H9 (cell line): ENCODE measurements around the gene MYO1C. TPM values are rescaled to one million over a fixed set of nuclear protein-coding genes. Genes with fewer than 3 reads are reported as not detected.
"Not testable (repeated sequence)": the region's sequence is repeated elsewhere in the genome, so short reads cannot be mapped to it uniquely, and the experiment has no call there.

Experiments used
- DNase-seq: peaks from one replicate; pipeline ENCODE4 v3.0.0-alpha.2; 2017
- H2AFZ ChIP-seq: one replicate; pipeline ENCODE4 v1.6.1; 2013; ENCODE audit warnings: mild to moderate bottlenecking, low read length, control low read depth, moderate library complexity
- H2AK5ac ChIP-seq: 2 replicates; pipeline ENCODE4 v1.6.1; 2013; ENCODE audit warnings: low read length, control low read depth, mixed read lengths; ENCODE audit not compliant: insufficient read length
- H2BK120ac ChIP-seq: one replicate; pipeline ENCODE4 v1.6.1; 2013; ENCODE audit warnings: low read depth, mild to moderate bottlenecking, low read length, control low read depth, inconsistent platforms; ENCODE audit not compliant: poor library complexity, severe bottlenecking
- H2BK12ac ChIP-seq: 2 replicates; pipeline ENCODE4 v1.6.1; 2013; ENCODE audit warnings: low read length, control low read depth, mixed read lengths, low read depth; ENCODE audit not compliant: insufficient read length
- H2BK15ac ChIP-seq: 2 replicates; pipeline ENCODE4 v1.6.1; 2013; ENCODE audit warnings: low read depth, low read length, control low read depth
- H2BK20ac ChIP-seq: one replicate; pipeline ENCODE4 v1.6.1; 2013; ENCODE audit warnings: low read depth, mild to moderate bottlenecking, low read length, control low read depth, inconsistent platforms; ENCODE audit not compliant: poor library complexity, severe bottlenecking
- H2BK5ac ChIP-seq: 2 replicates; pipeline ENCODE4 v1.6.1; 2013; ENCODE audit warnings: low read length, control low read depth, mixed read lengths; ENCODE audit not compliant: insufficient read length
- H3K14ac ChIP-seq: 2 replicates; pipeline ENCODE4 v1.6.1; 2013; ENCODE audit warnings: low read length, control low read depth; ENCODE audit not compliant: insufficient read depth
- H3K18ac ChIP-seq: 2 replicates; pipeline ENCODE4 v1.6.1; 2013; ENCODE audit warnings: low read depth, mild to moderate bottlenecking, mixed read lengths, low read length, control low read depth; ENCODE audit not compliant: insufficient read length
- H3K23ac ChIP-seq: 2 replicates; pipeline ENCODE4 v1.6.1; 2013; ENCODE audit warnings: low read length, control low read depth, mixed read lengths, low read depth; ENCODE audit not compliant: insufficient read length
- H3K23me2 ChIP-seq: 2 replicates; pipeline ENCODE4 v1.6.1; 2013; ENCODE audit warnings: low read depth, mild to moderate bottlenecking, mixed read lengths, low read length, control low read depth; ENCODE audit not compliant: insufficient read length, poor library complexity, severe bottlenecking
- H3K27ac ChIP-seq: 2 replicates; pipeline ENCODE4 v1.5.1; 2013; ENCODE audit warnings: low read length, control low read depth, mixed read lengths, low read depth; ENCODE audit not compliant: insufficient read length
- H3K27me3 ChIP-seq: 2 replicates; pipeline ENCODE4 v1.6.1; 2013; ENCODE audit warnings: low read length, control low read depth, inconsistent platforms; ENCODE audit not compliant: insufficient read depth
- H3K4ac ChIP-seq: 2 replicates; pipeline ENCODE4 v1.6.1; 2013; ENCODE audit warnings: low read depth, mild to moderate bottlenecking, control low read depth, inconsistent platforms, low read length, moderate library complexity
- H3K4me1 ChIP-seq: 2 replicates; pipeline ENCODE4 v1.6.1; 2013; ENCODE audit warnings: low read length, control low read depth, inconsistent platforms; ENCODE audit not compliant: insufficient read depth
- H3K4me2 ChIP-seq: 2 replicates; pipeline ENCODE4 v1.6.1; 2013; ENCODE audit warnings: low read length, control low read depth, mixed read lengths; ENCODE audit not compliant: insufficient read length, insufficient read depth
- H3K56ac ChIP-seq: 2 replicates; pipeline ENCODE4 v1.6.1; 2013; ENCODE audit warnings: low read depth, mild to moderate bottlenecking, mixed read lengths, low read length, control low read depth; ENCODE audit not compliant: insufficient read length
- H3K79me1 ChIP-seq: 2 replicates; pipeline ENCODE4 v1.6.1; 2013; ENCODE audit warnings: low read depth, mild to moderate bottlenecking, moderate library complexity, low read length, control low read depth, inconsistent platforms; ENCODE audit not compliant: insufficient read depth, poor library complexity, severe bottlenecking
- H3K79me2 ChIP-seq: 2 replicates; pipeline ENCODE4 v1.6.1; 2013; ENCODE audit warnings: low read length, control low read depth, inconsistent platforms; ENCODE audit not compliant: insufficient read depth
- H3K9ac ChIP-seq: 2 replicates; pipeline ENCODE4 v1.6.1; 2013; ENCODE audit warnings: low read length, control low read depth, mixed read lengths; ENCODE audit not compliant: insufficient read length; ENCODE audit errors: extremely low read depth
- H3K9me3 ChIP-seq: one replicate; pipeline ENCODE4 v1.6.1; 2013; ENCODE audit warnings: low read depth, low read length, inconsistent platforms; ENCODE audit not compliant: control insufficient read depth
- H3T11ph ChIP-seq: one replicate; pipeline ENCODE4 v1.6.1; 2013; ENCODE audit warnings: mild to moderate bottlenecking, low read length, control low read depth, inconsistent platforms
- H4K20me1 ChIP-seq: one replicate; pipeline ENCODE4 v1.6.1; 2013; ENCODE audit not compliant: control insufficient read depth, insufficient read length, insufficient read depth
- H4K5ac ChIP-seq: 2 replicates; pipeline ENCODE4 v1.6.1; 2013; ENCODE audit warnings: low read depth, mild to moderate bottlenecking, mixed read lengths, low read length, control low read depth; ENCODE audit not compliant: insufficient read length
- H4K8ac ChIP-seq: replicated peaks from 2 replicates; pipeline ENCODE4 v1.6.1; 2013; ENCODE audit warnings: low read length, control low read depth, mixed read lengths, low read depth; ENCODE audit not compliant: insufficient read length
- H4K91ac ChIP-seq: 2 replicates; pipeline ENCODE4 v1.6.1; 2013; ENCODE audit warnings: low read depth, mild to moderate bottlenecking, moderate library complexity, mixed read lengths, low read length, control low read depth; ENCODE audit not compliant: insufficient read length
- H3K27ac Mint-ChIP-seq, 3 experiments: 2 replicates in 2 of 3; 3 replicates in 1 of 3; pipeline ENCODE4 v1.8.0; 2020 to 2021; ENCODE audit warnings: mixed read lengths in 3 of 3, mild to moderate bottlenecking in 1 of 3, moderate library complexity in 1 of 3
- H3K27me3 Mint-ChIP-seq: 2 replicates; pipeline ENCODE4 v1.8.0; 2021; ENCODE audit warnings: low read depth, mild to moderate bottlenecking, moderate library complexity, mixed read lengths
- H3K36me3 Mint-ChIP-seq, 3 experiments: 2 replicates in 2 of 3; 3 replicates in 1 of 3; pipeline ENCODE4 v1.8.0; 2020 to 2021; ENCODE audit warnings: low read depth in 3 of 3, mixed read lengths in 3 of 3; ENCODE audit not compliant: insufficient read depth in 1 of 3
- H3K4me1 Mint-ChIP-seq, 2 experiments: 2 replicates each; pipeline ENCODE4 v1.8.0; 2020; ENCODE audit warnings: mixed read lengths in 2 of 2
- H3K4me3 Mint-ChIP-seq, 2 experiments: 2 replicates in 1 of 2; 3 replicates in 1 of 2; pipeline ENCODE4 v1.8.0; 2020 to 2021; ENCODE audit warnings: mild to moderate bottlenecking in 2 of 2, mixed read lengths in 2 of 2, moderate library complexity in 1 of 2
- H3K9me3 Mint-ChIP-seq, 2 experiments: 2 replicates in 1 of 2; 3 replicates in 1 of 2; pipeline ENCODE4 v1.8.0; 2020; ENCODE audit warnings: mild to moderate bottlenecking in 2 of 2, mixed read lengths in 2 of 2, moderate library complexity in 1 of 2
- CTCF ChIP-seq: fragments of 200-600 bp; sonication (generic); conservative IDR thresholded peaks from 3 replicates; pipeline ENCODE4 v1.8.0; 2021; ENCODE audit warnings: antibody characterized with exemption, mild to moderate bottlenecking
- WGBS: extraction: QIAGEN DNeasy Blood & Tissue Kit; methylation state at CpG from one replicate; pipeline ENCODE4 v1.1.7; 2013; ENCODE audit warnings: missing lambda C conversion rate, low lambda C conversion rate, mixed read lengths; ENCODE audit not compliant: insufficient read length; ENCODE audit errors: extremely low coverage; 5-methylcytosine and 5-hydroxymethylcytosine counted together
- total RNA-seq: library from RNA; stranded (reverse); gene quantifications from 2 replicates; pipeline ENCODE4 v1.2.1, GENCODE V29; 2021

MYO1C gene
- total RNA-seq, 1 experiment from 2014 or later: 86.5 TPM

DNA sequence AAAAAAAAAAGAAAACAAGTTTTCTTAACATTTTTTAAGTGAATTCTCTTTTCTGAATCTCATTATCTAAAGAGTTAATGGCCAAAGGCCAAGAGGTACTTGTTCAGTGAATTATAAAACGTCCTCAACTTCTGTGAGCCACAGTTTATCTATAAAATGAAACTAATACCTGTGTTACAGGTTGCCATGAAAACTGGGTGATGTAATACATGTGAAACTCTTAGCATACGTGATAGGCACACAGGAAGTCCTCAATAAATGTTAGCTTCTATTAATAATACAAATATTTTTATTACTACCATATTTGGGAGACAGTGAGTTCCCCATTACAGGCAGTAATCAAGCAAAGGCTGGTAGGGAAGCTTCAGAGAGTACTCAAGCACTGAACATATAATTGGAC lies 37.4 kb upstream of the MYO1C start:
- peaks cover 9 to 61% (median 32%) of the 10 kb centered on the region in 3 experiments; a peak in 6 of 7 replicates for H3K36me3 Mint-ChIP-seq
- WGBS: no CpG with 5 or more reads among the region's 2 CpGs
- H3K9ac ChIP-seq: no peak overlapping the region

GRCh38 chr17:1526876-1527275 lies 34.4 kb upstream of the MYO1C start:
- H3K9me3 ChIP-seq, H3K4me1 Mint-ChIP-seq, H3K4me3 Mint-ChIP-seq, H2BK5ac ChIP-seq, DNase-seq, H4K20me1 ChIP-seq, H3K4ac ChIP-seq, H3K79me2 ChIP-seq, H3K18ac ChIP-seq, H3K27ac ChIP-seq, H3T11ph ChIP-seq, H4K8ac ChIP-seq, H3K23me2 ChIP-seq, H2AFZ ChIP-seq, H3K56ac ChIP-seq, H3K79me1 ChIP-seq, H3K14ac ChIP-seq, H2BK15ac ChIP-seq, H3K27me3 Mint-ChIP-seq, H2BK20ac ChIP-seq, H2AK5ac ChIP-seq, H2BK120ac ChIP-seq, H2BK12ac ChIP-seq, H4K5ac ChIP-seq, H3K4me2 ChIP-seq, H3K23ac ChIP-seq, H4K91ac ChIP-seq, H3K27ac Mint-ChIP-seq, H3K9ac ChIP-seq, H3K4me1 ChIP-seq, H3K27me3 ChIP-seq, H3K9me3 Mint-ChIP-seq: not testable (repeated sequence)
- peaks cover 6 to 36% (median 21%) of the 10 kb centered on the region in 3 experiments; a peak in 5 of 7 replicates for H3K36me3 Mint-ChIP-seq
- no CpG with 5 or more reads among the region's 4 CpGs for WGBS

More for the DNA sequence above, 37.4 kb upstream of the MYO1C start:
- no peak overlapping the region for H3K4ac ChIP-seq
- H3K23ac ChIP-seq: no peak overlapping the region
- H4K8ac ChIP-seq: no peak overlapping the region
- H3K4me2 ChIP-seq: no peak overlapping the region
- no peaks in the 10 kb centered on the region for H3K79me1 ChIP-seq
- no peak overlapping the region for H3K14ac ChIP-seq
- H2BK120ac ChIP-seq: no peak overlapping the region
- no peak overlapping the region for H3K27ac ChIP-seq
- no peak overlapping the region for H2BK12ac ChIP-seq
- no peak overlapping the region for H3T11ph ChIP-seq
- no peak overlapping the region for H2AK5ac ChIP-seq
- no peak overlapping the region for H2BK5ac ChIP-seq
- Mint-ChIP-seq H3K9me3 (no peaks in the 10 kb centered on the region), H3K4me3 (no peak overlapping the region), H3K27me3 (no peaks in the 10 kb centered on the region), H3K27ac (no peak overlapping the region), H3K4me1 (no peaks in the 10 kb centered on the region)
- H3K56ac ChIP-seq: no peak overlapping the region
- no peak overlapping the region for H3K18ac ChIP-seq
- H2BK15ac ChIP-seq: no peak overlapping the region
- H2BK20ac ChIP-seq: no peak overlapping the region
- H3K9me3 ChIP-seq: no peaks in the 10 kb centered on the region
- DNase-seq: no peak
- no peaks in the 10 kb centered on the region for H3K79me2 ChIP-seq
- no peak overlapping the region for H4K5ac ChIP-seq
- H4K91ac ChIP-seq: no peak overlapping the region
- no peaks in the 10 kb centered on the region for H3K27me3 ChIP-seq
- no peaks in the 10 kb centered on the region for H3K4me1 ChIP-seq
- H4K20me1 ChIP-seq: no peaks in the 10 kb centered on the region
- no peak overlapping the region for H2AFZ ChIP-seq
- H3K23me2 ChIP-seq: no peaks in the 10 kb centered on the region
- no peak for TF ChIP-seq CTCF
